A549 (cell line): ENCODE measurements around the gene TIMM44. TPM values are rescaled to one million over a fixed set of nuclear protein-coding genes. Genes with fewer than 3 reads are reported as not detected.

ENCODE experiments used
- ATAC-seq, 2 experiments: fragments of 200-7000 bp in 1 of 2; fragments of >200 bp in 1 of 2; cut with Nextera tagmentation in 1 of 2; cut with Tn5 transposase in 1 of 2; 3 replicates each; pipeline versions ENCODE4 v1.8.0 to v1.9.1; 2018 to 2020; ENCODE audit warnings: mild to moderate bottlenecking in 1 of 2, moderate library complexity in 1 of 2
- CTCF ChIA-PET: fragments of 300-600 bp; sonication (Branson Sonifier 250); formaldehyde crosslinking; extraction: SDS; loops from one replicate; lab custom pipeline; 2021; ENCODE audit warnings: antibody characterized with exemption, inconsistent platforms; lab: Yijun Ruan, JAX
- POLR2A ChIA-PET: fragments of 350-600 bp; formaldehyde crosslinking; extraction: SDS; loops from one replicate; lab custom pipeline; 2021; ENCODE audit warnings: antibody characterized with exemption, inconsistent platforms; lab: Yijun Ruan, JAX
- DNase-seq, 2 experiments: peaks; one replicate each; pipeline versions ENCODE4 v3.0.0 to v3.0.0-alpha.2; 2011 to 2016; ENCODE audit warnings: low read depth in 1 of 2, low spot score in 1 of 2
- FAIRE-seq: peaks from 2 replicates; lab custom pipeline; 2011; peaks lifted over from hg19 to GRCh38; lab: Jason Lieb, UNC
- H3K27ac ChIP-seq, 2 experiments: fragments of >200 bp; sonication (Bioruptor Twin); formaldehyde crosslinking; 3 replicates each; pipeline ENCODE4 v1.5.1; 2016 to 2017
- H3K4me1 ChIP-seq: fragments of >200 bp; sonication (Bioruptor Twin); formaldehyde crosslinking; 3 replicates; pipeline ENCODE4 v1.6.1; 2016
- H3K4me2 ChIP-seq: fragments of >200 bp; sonication (Bioruptor Twin); formaldehyde crosslinking; 3 replicates; pipeline ENCODE4 v1.6.1; 2016
- H3K4me3 ChIP-seq: fragments of >200 bp; sonication (Bioruptor Twin); formaldehyde crosslinking; 3 replicates; pipeline ENCODE4 v1.5.1; 2016
- H3K9me3 ChIP-seq: fragments of >200 bp; sonication (Bioruptor Twin); formaldehyde crosslinking; 3 replicates; pipeline ENCODE4 v1.6.1; 2016
- ATOH8 ChIP-seq: fragments of 250-450 bp; sonication (Bioruptor Pico); IDR thresholded peaks from 2 replicates; pipeline ENCODE4 v1.5.0; 2020; ENCODE audit warnings: low read depth, mild to moderate bottlenecking, moderate library complexity
- BCL3 ChIP-seq: fragments of >200 bp; sonication (Bioruptor Twin); formaldehyde crosslinking; IDR thresholded peaks from 3 replicates; pipeline ENCODE4 v1.6.1; 2016
- BHLHE40 ChIP-seq: IDR thresholded peaks from 2 replicates; pipeline ENCODE4 v1.6.1; 2012; ENCODE audit warnings: low read depth, low read length, inconsistent platforms
- CEBPB ChIP-seq, 2 experiments: fragments of >200 bp in 1 of 2; sonication (Bioruptor Twin) in 1 of 2; formaldehyde crosslinking in 1 of 2; IDR thresholded peaks; 2 replicates each; pipeline ENCODE4 v1.6.1; 2012 to 2016
- CHD2 ChIP-seq: fragments of 150-350 bp; IDR thresholded peaks from 2 replicates; pipeline ENCODE4 v1.6.1; 2014; ENCODE audit warnings: low read length; ENCODE audit not compliant: partially characterized antibody
- CHD4 ChIP-seq: fragments of 200-600 bp; sonication (generic); IDR thresholded peaks from 2 replicates; pipeline ENCODE4 v1.6.1; 2016; ENCODE audit warnings: antibody characterized with exemption, mild to moderate bottlenecking, borderline replicate concordance
- CTCF ChIP-seq: fragments of >200 bp; sonication (Bioruptor Twin); formaldehyde crosslinking; IDR thresholded peaks from 3 replicates; pipeline ENCODE4 v1.5.1; 2016
- EHMT2 ChIP-seq: fragments of 200-600 bp; sonication (generic); IDR thresholded peaks from 2 replicates; pipeline ENCODE4 v1.6.1; 2016; ENCODE audit warnings: antibody characterized with exemption, low read depth, mild to moderate bottlenecking, moderate library complexity
- ELK1 ChIP-seq: fragments of 150-350 bp; IDR thresholded peaks from 2 replicates; pipeline ENCODE4 v1.6.1; 2014; ENCODE audit warnings: low read depth, mild to moderate bottlenecking, low read length
- EP300 ChIP-seq, 2 experiments: fragments of >200 bp; sonication (Bioruptor Twin); formaldehyde crosslinking; IDR thresholded peaks; 2 replicates in 1 of 2; 3 replicates in 1 of 2; pipeline ENCODE4 v1.6.1; 2016 to 2017
- ESRRA ChIP-seq: fragments of 150-350 bp; IDR thresholded peaks from 2 replicates; pipeline ENCODE4 v1.6.1; 2014; ENCODE audit warnings: mild to moderate bottlenecking, low read length, borderline replicate concordance
- FOXS1 ChIP-seq: fragments of 250-450 bp; sonication (Bioruptor Pico); IDR thresholded peaks from 2 replicates; pipeline ENCODE4 v1.5.0; 2020; ENCODE audit warnings: mild to moderate bottlenecking, moderate library complexity
- HES2 ChIP-seq: fragments of >200 bp; sonication (Bioruptor Twin); formaldehyde crosslinking; IDR thresholded peaks from 2 replicates; pipeline ENCODE4 v1.6.1; 2016
- HOXB13 ChIP-seq: fragments of 250-450 bp; sonication (Bioruptor Pico); IDR thresholded peaks from 2 replicates; pipeline ENCODE4 v1.5.0; 2020; ENCODE audit warnings: low read depth, mild to moderate bottlenecking, moderate library complexity
- HOXB5 ChIP-seq: fragments of 250-450 bp; sonication (Bioruptor Pico); IDR thresholded peaks from 2 replicates; pipeline ENCODE4 v1.5.0; 2020; ENCODE audit warnings: mild to moderate bottlenecking, moderate library complexity
- NFE2L2 ChIP-seq: fragments of 150-350 bp; conservative IDR thresholded peaks from 2 replicates; pipeline ENCODE4 v1.6.1; 2014; ENCODE audit warnings: low read length
- NPAS2 ChIP-seq: fragments of 250-450 bp; sonication (Bioruptor Pico); IDR thresholded peaks from 2 replicates; pipeline ENCODE4 v1.8.0; 2022; ENCODE audit warnings: mild to moderate bottlenecking, moderate library complexity, borderline replicate concordance
- PHF8 ChIP-seq: fragments of 200-600 bp; sonication (generic); IDR thresholded peaks from 2 replicates; pipeline ENCODE4 v1.6.1; 2016; ENCODE audit warnings: low read depth, mild to moderate bottlenecking, antibody characterized with exemption, moderate library complexity, borderline replicate concordance
- POLR2A ChIP-seq: IDR thresholded peaks from 2 replicates; pipeline ENCODE4 v1.6.1; 2012; ENCODE audit warnings: mild to moderate bottlenecking, low read length
- RAD21 ChIP-seq, 2 experiments: fragments of >200 bp in 1 of 2; sonication (Bioruptor Twin) in 1 of 2; formaldehyde crosslinking in 1 of 2; IDR thresholded peaks in 1 of 2; conservative IDR thresholded peaks in 1 of 2; 2 replicates in 1 of 2; 3 replicates in 1 of 2; pipeline ENCODE4 v1.6.1; 2012 to 2018; ENCODE audit warnings: inconsistent platforms in 1 of 2
- RARB ChIP-seq: fragments of 250-450 bp; sonication (Bioruptor Pico); IDR thresholded peaks from 2 replicates; pipeline ENCODE4 v1.8.0; 2021; ENCODE audit warnings: mild to moderate bottlenecking, moderate library complexity
- RCOR1 ChIP-seq: fragments of 150-350 bp; IDR thresholded peaks from 2 replicates; pipeline ENCODE4 v1.6.1; 2014; ENCODE audit warnings: antibody characterized with exemption, low read length, low read depth
- SREBF2 ChIP-seq: fragments of 450-650 bp; IDR thresholded peaks from 2 replicates; pipeline ENCODE4 v1.6.1; 2014; ENCODE audit warnings: mild to moderate bottlenecking, moderate library complexity
- TFCP2L1 ChIP-seq: fragments of 250-450 bp; sonication (Bioruptor Pico); IDR thresholded peaks from 2 replicates; pipeline ENCODE4 v1.5.0; 2021; ENCODE audit warnings: mild to moderate bottlenecking
- USF2 ChIP-seq: fragments of 450-650 bp; IDR thresholded peaks from 2 replicates; pipeline ENCODE4 v1.6.1; 2014; ENCODE audit warnings: antibody characterized with exemption
- ZFP36 ChIP-seq: fragments of 450-650 bp; IDR thresholded peaks from 2 replicates; pipeline ENCODE4 v1.6.1; 2014; ENCODE audit warnings: borderline replicate concordance; ENCODE audit not compliant: partially characterized antibody
- WGBS: methylation state at CpG from one replicate; pipeline ENCODE4 v1.1.6; 2017; ENCODE audit errors: missing lambda C conversion rate; 5-methylcytosine and 5-hydroxymethylcytosine counted together
- polyA plus RNA-seq, 4 experiments: library from polyadenylated mRNA; depleted of rRNA in 3 of 4; stranded (reverse); fragments of >200 nt; fragmentation: RNase III in 1 of 4; extraction: RNeasy Plus Mini Kit Qiagen cat#74134 plus additional on column Dnase treatment in 1 of 4; gene quantifications; 2 replicates in 3 of 4; 3 replicates in 1 of 4; pipeline ENCODE4 v1.2.3, GENCODE V29; 2011 to 2017

The TIMM44 gene
- polyA plus RNA-seq, 2 of the 4 experiments (the other 2 are of a cell fraction) = 29.7 to 53.2 TPM

- CTCF ChIA-PET = interaction anchor here (0.6 to 1.8 kb wide), 4 partner anchors 22 to 287 kb away, joined by 3 to 5 read pairs (median 3); partner anchors contain the start of gene TIMM44
Measured at GRCh38 chr19:7965921-7966665, 22.6 kb upstream of the TIMM44 start.

GRCh38 chr19:7965259-7965841 lies 21.9 kb upstream of the TIMM44 start:
- no peaks in the 10 kb centered on the region for H3K9me3 ChIP-seq
- H3K4me2 ChIP-seq = no peak overlapping the region
- peaks cover 12% of the 10 kb centered on the region; the same call in 2 of the 3 replicates for H3K4me1 ChIP-seq
- H3K4me3 ChIP-seq = no peak overlapping the region
- FAIRE-seq = no peak
- CTCF ChIA-PET = interaction anchor here (0.6 to 1.8 kb wide), 4 partner anchors 19 to 37 kb away, joined by 3 to 5 read pairs (median 3); partner anchors contain the start of gene TIMM44
- no peak for DNase-seq
- POLR2A ChIA-PET = no interaction called here
- no peak overlapping the region for H3K27ac ChIP-seq
- WGBS = 91% methylated on average over 12 of the region's 12 CpGs
- ATAC-seq = no peak
- no peak for TF ChIP-seq EHMT2
- no peak for TF ChIP-seq FOXS1 (CRISPR knock-in tag)
- no peak for TF ChIP-seq CEBPB (IDR thresholded peaks at IDR 0.05)
- no peak for TF ChIP-seq CHD4
- no peak for TF ChIP-seq ATOH8 (CRISPR knock-in tag)
- no peak for TF ChIP-seq PHF8
- TF ChIP-seq SREBF2 = no peak
- TF ChIP-seq BHLHE40 = no peak
- no peak for TF ChIP-seq HOXB13 (CRISPR knock-in tag)
- no peak for TF ChIP-seq BCL3
- no peak for TF ChIP-seq CHD2
- TF ChIP-seq CTCF = no peak

More at GRCh38 chr19:7965921-7966665, 22.6 kb upstream of the TIMM44 start:
- H3K4me3 ChIP-seq = no peak overlapping the region
- FAIRE-seq (no peak), DNase-seq (no peak), ATAC-seq (no peak)
- POLR2A ChIA-PET = no interaction called here
- H3K9me3 ChIP-seq = no peaks in the 10 kb centered on the region
- WGBS = 93% methylated on average over 11 of the region's 12 CpGs
- H3K27ac ChIP-seq = no peak overlapping the region
- TF ChIP-seq USF2 (no peak), TFCP2L1 (CRISPR knock-in tag) (no peak), RARB (CRISPR knock-in tag) (no peak), HES2 (no peak), ELK1 (no peak), EP300 (IDR thresholded peaks at IDR 0.05) (no peak), ATOH8 (CRISPR knock-in tag) (no peak), ESRRA (no peak), BHLHE40 (no peak), CEBPB (IDR thresholded peaks at IDR 0.05) (no peak), CHD4 (no peak), POLR2A (no peak), HOXB13 (CRISPR knock-in tag) (no peak), ZFP36 (no peak), HOXB5 (CRISPR knock-in tag) (no peak), RAD21 (conservative IDR thresholded peaks at IDR 0.05 in 1 of 2, IDR thresholded peaks at IDR 0.05 in 1 of 2) (no peak), NFE2L2 (no peak), NPAS2 (CRISPR knock-in tag) (no peak), RCOR1 (no peak), PHF8 (no peak)
- H3K4me2 ChIP-seq = no peak overlapping the region
- H3K4me1 ChIP-seq = peaks cover 12% of the 10 kb centered on the region; the same call in 2 of the 3 replicates
